Left ventricle myocardium inferior (tissue), 1 donor: ENCODE measurements around the gene SLC35F6. TPM values are rescaled to one million over a fixed set of nuclear protein-coding genes. Genes with fewer than 3 reads are reported as not detected.

ENCODE experiments used
- DNase-seq: peaks from one replicate; pipeline ENCODE4 v3.0.0-alpha.2; 2020
- H3K27ac ChIP-seq: fragments of 200-600 bp; replicated peaks from 2 replicates; pipeline ENCODE4 v1.8.0; 2021
- H3K27me3 ChIP-seq: fragments of 200-600 bp; 2 replicates; pipeline ENCODE4 v1.8.0; 2021; ENCODE audit warnings: low read depth
- H3K36me3 ChIP-seq: fragments of 200-600 bp; 2 replicates; pipeline ENCODE4 v1.8.0; 2021
- H3K4me1 ChIP-seq: fragments of 200-600 bp; 2 replicates; pipeline ENCODE4 v1.8.0; 2021
- H3K4me3 ChIP-seq: fragments of 200-600 bp; 2 replicates; pipeline ENCODE4 v1.8.0; 2021; ENCODE audit warnings: mild to moderate bottlenecking, moderate library complexity
- H3K9me3 ChIP-seq: fragments of 200-600 bp; replicated peaks from 2 replicates; pipeline ENCODE4 v1.8.0; 2021
- CTCF ChIP-seq: fragments of 200-600 bp; IDR thresholded peaks from 2 replicates; pipeline ENCODE4 v1.8.0; 2021; ENCODE audit warnings: antibody characterized with exemption, mild to moderate bottlenecking, borderline replicate concordance
- intact Hi-C: fragments of 100-400 bp; cut with micrococcal nuclease; formaldehyde crosslinking; loops from one replicate; pipeline ENCODE4 v1.11.0; 2022
- total RNA-seq: library from RNA; stranded (reverse); fragmentation: NEBNext Ultra II Directional; extraction: Animal tissue kit (Norgen Biotek cat#: 25700); gene quantifications from one replicate; pipeline ENCODE4 v1.2.1, GENCODE V29; 2021
- donor health status: DM: no; HTN: yes; CAD: no; lungs with severe emphysema.

The SLC35F6 gene
- total RNA-seq, 1 donor from 2014 or later: 19.6 TPM

DNA sequence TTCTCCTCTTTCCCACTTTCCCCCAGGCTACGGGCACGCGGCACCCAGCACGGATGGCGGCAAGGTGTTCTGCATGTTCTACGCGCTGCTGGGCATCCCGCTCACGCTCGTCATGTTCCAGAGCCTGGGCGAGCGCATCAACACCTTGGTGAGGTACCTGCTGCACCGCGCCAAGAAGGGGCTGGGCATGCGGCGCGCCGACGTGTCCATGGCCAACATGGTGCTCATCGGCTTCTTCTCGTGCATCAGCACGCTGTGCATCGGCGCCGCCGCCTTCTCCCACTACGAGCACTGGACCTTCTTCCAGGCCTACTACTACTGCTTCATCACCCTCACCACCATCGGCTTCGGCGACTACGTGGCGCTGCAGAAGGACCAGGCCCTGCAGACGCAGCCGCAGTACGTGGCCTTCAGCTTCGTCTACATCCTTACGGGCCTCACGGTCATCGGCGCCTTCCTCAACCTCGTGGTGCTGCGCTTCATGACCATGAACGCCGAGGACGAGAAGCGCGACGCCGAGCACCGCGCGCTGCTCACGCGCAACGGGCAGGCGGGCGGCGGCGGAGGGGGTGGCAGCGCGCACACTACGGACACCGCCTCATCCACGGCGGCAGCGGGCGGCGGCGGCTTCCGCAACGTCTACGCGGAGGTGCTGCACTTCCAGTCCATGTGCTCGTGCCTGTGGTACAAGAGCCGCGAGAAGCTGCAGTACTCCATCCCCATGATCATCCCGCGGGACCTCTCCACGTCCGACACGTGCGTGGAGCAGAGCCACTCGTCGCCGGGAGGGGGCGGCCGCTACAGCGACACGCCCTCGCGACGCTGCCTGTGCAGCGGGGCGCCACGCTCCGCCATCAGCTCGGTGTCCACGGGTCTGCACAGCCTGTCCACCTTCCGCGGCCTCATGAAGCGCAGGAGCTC, 36.2 kb upstream of the SLC35F6 start:
- DNase-seq: no peak
- H3K27me3 ChIP-seq: peaks cover 24% of the 10 kb centered on the region

DNA sequence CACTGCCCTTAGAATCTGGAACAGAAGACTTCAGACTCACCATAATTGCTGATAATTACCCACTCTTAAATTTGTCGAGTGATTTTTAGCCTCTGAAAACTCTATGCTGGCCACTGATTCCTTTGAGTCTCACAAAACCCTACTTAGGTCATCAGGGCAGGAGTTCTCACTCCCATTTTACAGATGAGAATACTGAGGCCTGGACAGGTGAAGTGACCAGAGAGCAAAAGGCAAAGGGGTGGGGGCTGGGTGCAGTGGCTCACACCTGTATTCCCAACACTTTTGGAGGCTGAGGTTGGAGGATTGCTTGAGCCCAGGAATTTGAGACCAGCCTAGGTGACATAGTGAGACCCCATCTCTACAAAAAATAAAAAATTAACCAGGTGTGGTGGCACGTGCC, 34.8 kb upstream of the SLC35F6 start:
- intact Hi-C loops: no loop called here
- H3K27me3 ChIP-seq: peaks cover 24% of the 10 kb centered on the region
- peaks cover 14% of the 10 kb centered on the region for H3K4me1 ChIP-seq
- no peak overlapping the region for H3K4me3 ChIP-seq
- DNase-seq: no peak
- no peaks in the 10 kb centered on the region for H3K36me3 ChIP-seq
- H3K27ac ChIP-seq: no peak overlapping the region
- H3K9me3 ChIP-seq: no peaks in the 10 kb centered on the region
- no peak for TF ChIP-seq CTCF

More for the DNA sequence above, 36.2 kb upstream of the SLC35F6 start:
- Histone ChIP-seq H3K9me3 (no peaks in the 10 kb centered on the region), H3K27ac (no peak overlapping the region), H3K4me3 (peak overlapping the region; percentile 3), H3K36me3 (no peaks in the 10 kb centered on the region), H3K4me1 (peaks cover 28% of the 10 kb centered on the region)
- intact Hi-C loops: no loop called here
- TF ChIP-seq CTCF: peak; percentile 47

DNA sequence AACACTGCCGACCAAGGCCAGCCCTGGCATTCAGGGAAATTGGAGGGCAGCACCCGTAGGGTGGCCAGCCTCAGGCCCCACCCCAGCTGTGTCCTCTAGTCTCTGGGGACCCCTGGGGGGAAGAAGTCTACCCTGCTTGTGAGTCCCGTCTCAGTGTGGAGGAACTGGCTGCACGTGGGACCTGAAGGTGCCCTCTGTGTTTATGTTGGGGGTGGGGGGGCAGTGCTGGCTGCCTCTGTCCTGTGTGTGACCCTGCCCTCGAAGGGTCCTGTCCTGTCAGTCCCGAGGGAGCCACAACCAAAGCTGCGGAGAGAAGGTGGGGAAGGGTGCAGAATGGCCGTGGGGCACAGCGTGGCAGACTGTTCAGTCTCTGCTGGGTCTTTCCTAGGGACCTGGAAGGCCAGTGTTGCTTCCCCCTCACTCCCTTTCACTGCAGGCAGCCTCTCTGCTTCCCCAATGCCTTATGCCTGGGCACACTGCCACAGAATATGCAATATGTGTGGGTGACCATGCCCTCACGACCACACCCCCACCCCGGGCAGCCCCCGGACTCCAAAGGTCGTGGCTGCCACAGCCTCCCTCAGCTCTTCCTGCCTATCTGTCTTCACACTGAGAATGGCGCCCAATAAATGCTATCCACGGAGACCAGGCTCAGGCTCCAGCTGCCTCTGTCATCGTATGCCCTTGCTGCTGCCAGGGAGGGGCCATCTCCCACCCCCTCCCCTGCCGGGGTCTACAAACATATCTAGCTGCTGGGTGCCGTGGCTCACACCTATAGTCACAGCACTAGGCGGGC, 33.3 kb upstream of the SLC35F6 start:
- Histone ChIP-seq H3K9me3 (no peaks in the 10 kb centered on the region), H3K27me3 (peaks cover 24% of the 10 kb centered on the region), H3K4me1 (peaks cover 6% of the 10 kb centered on the region), H3K27ac (no peak overlapping the region), H3K36me3 (no peaks in the 10 kb centered on the region), H3K4me3 (no peak overlapping the region)
- no peak for TF ChIP-seq CTCF
- no peak for DNase-seq
- intact Hi-C loops: no loop called here

DNA sequence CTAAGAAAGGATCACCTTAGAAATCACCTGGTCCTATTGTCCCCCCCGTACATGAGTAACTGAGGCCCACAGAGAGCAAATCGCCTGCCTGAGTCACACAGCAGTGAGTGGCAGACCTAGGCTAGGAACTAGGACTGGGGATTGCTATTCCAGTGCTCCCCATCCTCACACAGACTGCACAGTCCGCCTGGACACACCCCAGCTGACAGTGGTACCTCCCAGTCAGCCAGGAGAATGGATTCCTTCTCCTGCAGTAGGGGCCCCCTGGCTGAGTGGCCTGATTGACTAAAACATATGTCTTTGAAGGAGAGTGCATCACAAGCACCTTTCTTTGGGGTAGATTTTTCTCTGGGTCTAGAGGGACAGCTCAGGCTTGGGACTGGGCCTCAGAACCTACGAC, 32.4 kb upstream of the SLC35F6 start:
- Histone ChIP-seq H3K27ac (no peak overlapping the region), H3K4me1 (peaks cover 14% of the 10 kb centered on the region), H3K27me3 (peaks cover 22% of the 10 kb centered on the region), H3K9me3 (no peaks in the 10 kb centered on the region), H3K4me3 (no peak overlapping the region), H3K36me3 (no peaks in the 10 kb centered on the region)
- no peak for TF ChIP-seq CTCF
- DNase-seq: no peak
- intact Hi-C loops: no loop called here

- Histone ChIP-seq H3K36me3 (no peaks in the 10 kb centered on the region), H3K27me3 (peaks cover 15% of the 10 kb centered on the region), H3K4me1 (peaks cover 14% of the 10 kb centered on the region), H3K27ac (no peak overlapping the region), H3K9me3 (no peaks in the 10 kb centered on the region), H3K4me3 (no peak overlapping the region)
- intact Hi-C loops: no loop called here
- DNase-seq: no peak
- no peak for TF ChIP-seq CTCF
Measured at GRCh38 chr2:26732446-26732845, 31.6 kb upstream of the SLC35F6 start.
